ENCODE results near the gene CTAGE9.

Gene CTAGE9

GRCh38 chr6:131728296-131728939 is 17.6 kb upstream of the CTAGE9 start:
- Histone ChIP-seq H3K9ac (ENCODE audit: low read length) (no peak overlapping the region), H4K20me1 (ENCODE audit: low read depth, low read length) (no peaks in the 10 kb centered on the region), H3K36me3 (ENCODE audit: low read length) (peaks cover 28% of the 10 kb centered on the region), H3K4me3 (ENCODE audit: insufficient read depth, low read length, poor library complexity, severe bottlenecking) (no peak overlapping the region), H3K79me2 (ENCODE audit: insufficient read depth, low read length) (no peaks in the 10 kb centered on the region), H3K4me2 (ENCODE audit: low read depth, low read length, poor library complexity, severe bottlenecking) (no peak overlapping the region), H3K9me3 (ENCODE audit: insufficient read depth, low read length) (no peaks in the 10 kb centered on the region), H3K9me2 (replicated peaks; ENCODE audit: insufficient read depth, low read length) (no peaks in the 10 kb centered on the region), H2AFZ (ENCODE audit: low read depth, low read length, severe bottlenecking) (no peak overlapping the region), H3F3A (ENCODE audit: insufficient read depth) (no peaks in the 10 kb centered on the region; the same call in 1 of the 2 replicates), H3K27me3 (ENCODE audit: low read length) (no peaks in the 10 kb centered on the region), H3K27ac (ENCODE audit: low read depth, low read length) (no peak overlapping the region)
- TF ChIP-seq, protein P1, sequence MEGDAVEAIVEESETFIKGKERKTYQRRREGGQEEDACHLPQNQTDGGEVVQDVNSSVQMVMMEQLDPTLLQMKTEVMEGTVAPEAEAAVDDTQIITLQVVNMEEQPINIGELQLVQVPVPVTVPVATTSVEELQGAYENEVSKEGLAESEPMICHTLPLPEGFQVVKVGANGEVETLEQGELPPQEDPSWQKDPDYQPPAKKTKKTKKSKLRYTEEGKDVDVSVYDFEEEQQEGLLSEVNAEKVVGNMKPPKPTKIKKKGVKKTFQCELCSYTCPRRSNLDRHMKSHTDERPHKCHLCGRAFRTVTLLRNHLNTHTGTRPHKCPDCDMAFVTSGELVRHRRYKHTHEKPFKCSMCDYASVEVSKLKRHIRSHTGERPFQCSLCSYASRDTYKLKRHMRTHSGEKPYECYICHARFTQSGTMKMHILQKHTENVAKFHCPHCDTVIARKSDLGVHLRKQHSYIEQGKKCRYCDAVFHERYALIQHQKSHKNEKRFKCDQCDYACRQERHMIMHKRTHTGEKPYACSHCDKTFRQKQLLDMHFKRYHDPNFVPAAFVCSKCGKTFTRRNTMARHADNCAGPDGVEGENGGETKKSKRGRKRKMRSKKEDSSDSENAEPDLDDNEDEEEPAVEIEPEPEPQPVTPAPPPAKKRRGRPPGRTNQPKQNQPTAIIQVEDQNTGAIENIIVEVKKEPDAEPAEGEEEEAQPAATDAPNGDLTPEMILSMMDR (IDR thresholded peaks at IDR 0.05; ENCODE audit: insufficient read depth, low read length, poor library complexity, severe bottlenecking): no peak
- no peak for TF ChIP-seq EZH2phosphoT487 (conservative IDR thresholded peaks at IDR 0.05; ENCODE audit: low read length)

DNA sequence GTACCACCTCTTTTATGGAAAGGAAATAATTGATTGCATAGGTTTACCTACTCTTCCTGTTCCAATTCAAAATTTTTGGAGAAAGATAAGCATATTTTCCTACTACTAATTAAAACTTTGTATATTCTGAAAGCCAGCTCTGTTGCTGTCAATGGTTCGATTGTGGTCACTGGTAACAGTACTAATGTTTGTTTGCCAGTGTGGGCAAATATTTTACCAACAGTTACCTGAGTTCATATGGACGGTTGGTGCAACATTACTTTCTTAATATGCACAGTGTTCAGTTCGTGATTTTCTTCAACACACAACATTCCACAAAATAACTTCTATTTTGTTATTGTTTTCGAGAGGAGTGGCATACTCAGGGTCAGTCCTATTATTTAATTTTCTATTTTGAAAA is 17.1 kb upstream of the CTAGE9 start:
- H3K27me3 ChIP-seq (ENCODE audit: low read length): no peaks in the 10 kb centered on the region
- H3K9me3 ChIP-seq (ENCODE audit: insufficient read depth, low read length): no peaks in the 10 kb centered on the region
- no peaks in the 10 kb centered on the region for H3K79me2 ChIP-seq (ENCODE audit: insufficient read depth, low read length)
- no peak overlapping the region for H3K4me3 ChIP-seq (ENCODE audit: insufficient read depth, low read length, poor library complexity, severe bottlenecking)
- no peaks in the 10 kb centered on the region for H3K9me2 ChIP-seq (replicated peaks; ENCODE audit: insufficient read depth, low read length)
- no peak overlapping the region for H3K4me2 ChIP-seq (ENCODE audit: low read depth, low read length, poor library complexity, severe bottlenecking)
- no peaks in the 10 kb centered on the region for H4K20me1 ChIP-seq (ENCODE audit: low read depth, low read length)
- H3K27ac ChIP-seq (ENCODE audit: low read depth, low read length): no peak overlapping the region
- no peak overlapping the region for H3K9ac ChIP-seq (ENCODE audit: low read length)
- no peak for TF ChIP-seq EZH2phosphoT487 (conservative IDR thresholded peaks at IDR 0.05; ENCODE audit: low read length)
- TF ChIP-seq, protein P1 (IDR thresholded peaks at IDR 0.05; ENCODE audit: insufficient read depth, low read length, poor library complexity, severe bottlenecking): no peak
- no peaks in the 10 kb centered on the region; the same call in 1 of the 2 replicates for H3F3A ChIP-seq (ENCODE audit: insufficient read depth)
- peaks cover 30% of the 10 kb centered on the region for H3K36me3 ChIP-seq (ENCODE audit: low read length)
- no peak overlapping the region for H2AFZ ChIP-seq (ENCODE audit: low read depth, low read length, severe bottlenecking)

- H3F3A ChIP-seq (ENCODE audit: insufficient read depth): no peaks in the 10 kb centered on the region; the same call in 1 of the 2 replicates
- no peak overlapping the region for H3K4me2 ChIP-seq (ENCODE audit: low read depth, low read length, poor library complexity, severe bottlenecking)
- no peak overlapping the region for H2AFZ ChIP-seq (ENCODE audit: low read depth, low read length, severe bottlenecking)
- H3K9me2 ChIP-seq (replicated peaks; ENCODE audit: insufficient read depth, low read length): no peaks in the 10 kb centered on the region
- H3K36me3 ChIP-seq (ENCODE audit: low read length): peaks cover 30% of the 10 kb centered on the region
- H3K27ac ChIP-seq (ENCODE audit: low read depth, low read length): no peak overlapping the region
- no peaks in the 10 kb centered on the region for H3K79me2 ChIP-seq (ENCODE audit: insufficient read depth, low read length)
- H3K9ac ChIP-seq (ENCODE audit: low read length): no peak overlapping the region
- H3K27me3 ChIP-seq (ENCODE audit: low read length): no peaks in the 10 kb centered on the region
- no peaks in the 10 kb centered on the region for H4K20me1 ChIP-seq (ENCODE audit: low read depth, low read length)
- H3K4me3 ChIP-seq (ENCODE audit: insufficient read depth, low read length, poor library complexity, severe bottlenecking): no peak overlapping the region
- TF ChIP-seq EZH2phosphoT487 (conservative IDR thresholded peaks at IDR 0.05; ENCODE audit: low read length): no peak
- TF ChIP-seq, protein P1 (IDR thresholded peaks at IDR 0.05; ENCODE audit: insufficient read depth, low read length, poor library complexity, severe bottlenecking): no peak
- H3K9me3 ChIP-seq (ENCODE audit: insufficient read depth, low read length): no peaks in the 10 kb centered on the region
Measured at GRCh38 chr6:131727467-131727866, 16.6 kb upstream of the CTAGE9 start.
